Panc1 (cell line): ENCODE measurements around the gene UBP1.
"Not testable (repeated sequence)": the region's sequence is repeated elsewhere in the genome, so short reads cannot be mapped to it uniquely, and the experiment has no call there.

ENCODE experiments used
- POLR2AphosphoS5 ChIP-seq: IDR thresholded peaks from 2 replicates; pipeline ENCODE4 v1.6.1; 2012; ENCODE audit warnings: mild to moderate bottlenecking, low read depth, low read length, moderate library complexity
- SIN3A ChIP-seq: IDR thresholded peaks from 2 replicates; pipeline ENCODE4 v1.6.1; 2012; ENCODE audit warnings: low read depth, mild to moderate bottlenecking, low read length, moderate library complexity, borderline replicate concordance; ENCODE audit not compliant: insufficient read depth
- TCF7L2 ChIP-seq: IDR thresholded peaks from 2 replicates; pipeline ENCODE4 v1.6.1; 2011; ENCODE audit warnings: mild to moderate bottlenecking, low read depth, low read length, inconsistent platforms
- TF ChIP-seq, protein P1 (sequence below): fragments of 450-650 bp; IDR thresholded peaks from 2 replicates; pipeline ENCODE4 v1.5.1; 2017; ENCODE audit warnings: mild to moderate bottlenecking
- TF ChIP-seq, protein P2 (sequence below), 2 experiments: IDR thresholded peaks; 2 replicates each; pipeline ENCODE4 v1.6.1; 2011 to 2012; ENCODE audit warnings: low read depth in 2 of 2, control low read depth in 1 of 2, low read length in 1 of 2, mild to moderate bottlenecking in 1 of 2, moderate library complexity in 1 of 2; ENCODE audit not compliant: insufficient read depth in 1 of 2

DNA sequence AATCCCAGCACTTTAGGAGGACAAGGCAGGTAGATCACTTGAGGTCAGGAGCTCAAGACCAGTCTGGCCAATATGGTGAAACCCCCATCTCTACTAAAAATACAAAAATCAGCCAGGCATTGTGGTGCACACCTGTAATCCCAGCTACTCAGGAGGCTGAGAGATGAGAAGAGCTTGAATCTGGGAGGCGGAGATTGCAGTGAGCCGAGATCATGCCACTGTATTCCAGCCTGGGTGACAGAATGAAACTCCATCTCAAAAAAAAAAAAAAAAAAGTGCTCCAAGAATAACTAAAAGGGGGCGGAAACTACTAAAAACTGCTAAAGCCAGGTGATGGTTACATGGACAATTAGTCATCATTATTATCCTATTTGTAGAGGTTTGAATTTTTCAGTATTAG is 29.4 kb downstream of the UBP1 start:
- TF ChIP-seq, protein P1, sequence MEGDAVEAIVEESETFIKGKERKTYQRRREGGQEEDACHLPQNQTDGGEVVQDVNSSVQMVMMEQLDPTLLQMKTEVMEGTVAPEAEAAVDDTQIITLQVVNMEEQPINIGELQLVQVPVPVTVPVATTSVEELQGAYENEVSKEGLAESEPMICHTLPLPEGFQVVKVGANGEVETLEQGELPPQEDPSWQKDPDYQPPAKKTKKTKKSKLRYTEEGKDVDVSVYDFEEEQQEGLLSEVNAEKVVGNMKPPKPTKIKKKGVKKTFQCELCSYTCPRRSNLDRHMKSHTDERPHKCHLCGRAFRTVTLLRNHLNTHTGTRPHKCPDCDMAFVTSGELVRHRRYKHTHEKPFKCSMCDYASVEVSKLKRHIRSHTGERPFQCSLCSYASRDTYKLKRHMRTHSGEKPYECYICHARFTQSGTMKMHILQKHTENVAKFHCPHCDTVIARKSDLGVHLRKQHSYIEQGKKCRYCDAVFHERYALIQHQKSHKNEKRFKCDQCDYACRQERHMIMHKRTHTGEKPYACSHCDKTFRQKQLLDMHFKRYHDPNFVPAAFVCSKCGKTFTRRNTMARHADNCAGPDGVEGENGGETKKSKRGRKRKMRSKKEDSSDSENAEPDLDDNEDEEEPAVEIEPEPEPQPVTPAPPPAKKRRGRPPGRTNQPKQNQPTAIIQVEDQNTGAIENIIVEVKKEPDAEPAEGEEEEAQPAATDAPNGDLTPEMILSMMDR: not testable (repeated sequence)
- TF ChIP-seq, protein P2, sequence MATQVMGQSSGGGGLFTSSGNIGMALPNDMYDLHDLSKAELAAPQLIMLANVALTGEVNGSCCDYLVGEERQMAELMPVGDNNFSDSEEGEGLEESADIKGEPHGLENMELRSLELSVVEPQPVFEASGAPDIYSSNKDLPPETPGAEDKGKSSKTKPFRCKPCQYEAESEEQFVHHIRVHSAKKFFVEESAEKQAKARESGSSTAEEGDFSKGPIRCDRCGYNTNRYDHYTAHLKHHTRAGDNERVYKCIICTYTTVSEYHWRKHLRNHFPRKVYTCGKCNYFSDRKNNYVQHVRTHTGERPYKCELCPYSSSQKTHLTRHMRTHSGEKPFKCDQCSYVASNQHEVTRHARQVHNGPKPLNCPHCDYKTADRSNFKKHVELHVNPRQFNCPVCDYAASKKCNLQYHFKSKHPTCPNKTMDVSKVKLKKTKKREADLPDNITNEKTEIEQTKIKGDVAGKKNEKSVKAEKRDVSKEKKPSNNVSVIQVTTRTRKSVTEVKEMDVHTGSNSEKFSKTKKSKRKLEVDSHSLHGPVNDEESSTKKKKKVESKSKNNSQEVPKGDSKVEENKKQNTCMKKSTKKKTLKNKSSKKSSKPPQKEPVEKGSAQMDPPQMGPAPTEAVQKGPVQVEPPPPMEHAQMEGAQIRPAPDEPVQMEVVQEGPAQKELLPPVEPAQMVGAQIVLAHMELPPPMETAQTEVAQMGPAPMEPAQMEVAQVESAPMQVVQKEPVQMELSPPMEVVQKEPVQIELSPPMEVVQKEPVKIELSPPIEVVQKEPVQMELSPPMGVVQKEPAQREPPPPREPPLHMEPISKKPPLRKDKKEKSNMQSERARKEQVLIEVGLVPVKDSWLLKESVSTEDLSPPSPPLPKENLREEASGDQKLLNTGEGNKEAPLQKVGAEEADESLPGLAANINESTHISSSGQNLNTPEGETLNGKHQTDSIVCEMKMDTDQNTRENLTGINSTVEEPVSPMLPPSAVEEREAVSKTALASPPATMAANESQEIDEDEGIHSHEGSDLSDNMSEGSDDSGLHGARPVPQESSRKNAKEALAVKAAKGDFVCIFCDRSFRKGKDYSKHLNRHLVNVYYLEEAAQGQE (IDR thresholded peaks at IDR 0.05; ENCODE audit: insufficient read depth in 1 of 2, low read depth in 2 of 2, low read length in 1 of 2): not testable (repeated sequence)
- not testable (repeated sequence) for TF ChIP-seq POLR2AphosphoS5, TCF7L2, SIN3A
